ENCODE results near the gene COQ8B. TPM values are rescaled to one million over a fixed set of nuclear protein-coding genes. Genes with fewer than 3 reads are reported as not detected.

The COQ8B gene
- total and polyA plus RNA-seq, 2 donors from 2014 or later = 45.8 to 55.3 TPM

DNA sequence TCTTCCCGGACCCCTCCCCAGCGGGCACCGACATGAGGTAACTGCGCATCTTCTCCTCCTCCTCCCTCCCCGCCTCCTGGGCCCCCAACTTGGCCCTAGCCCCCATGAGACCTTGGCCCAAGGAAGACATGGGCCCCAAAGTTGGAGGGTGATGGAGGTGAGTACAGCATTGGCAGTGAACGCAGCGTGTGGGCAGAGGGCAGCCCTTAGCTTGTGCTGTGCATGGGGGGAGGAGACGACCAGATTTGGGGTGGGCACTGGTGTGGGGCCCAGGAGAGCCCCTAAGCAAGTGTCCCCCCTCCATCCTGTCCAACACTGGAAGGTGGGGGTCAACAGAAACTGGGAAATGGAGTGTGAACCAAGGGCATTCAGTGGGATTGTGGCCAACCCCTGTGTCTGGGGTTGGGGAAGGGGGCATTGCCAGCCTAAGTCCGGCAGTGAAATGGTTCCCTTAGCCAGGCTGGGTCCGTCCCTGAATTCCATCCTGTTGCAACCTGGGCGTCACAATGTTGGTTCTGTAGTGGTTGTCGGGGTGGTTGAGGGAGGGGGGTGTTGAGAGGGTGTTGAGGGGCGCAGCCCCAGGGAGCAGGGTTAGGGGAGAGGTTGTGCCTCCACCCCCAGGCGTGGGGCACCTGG lies 49.8 kb downstream of the COQ8B start:
- intact Hi-C loops (cut with DNase I) = loop anchor here (10.0 kb wide), 1 partner anchor 138 kb away; no protein-coding TSS in a partner anchor
- peaks cover 0 to 3% (median 0%) of the 10 kb centered on the region in 3 donors for H3K9me3 ChIP-seq (ENCODE audit: control insufficient read depth in 2 of 3, insufficient read depth in 1 of 3, low read length in 3 of 3)
- TF ChIP-seq, protein P1, sequence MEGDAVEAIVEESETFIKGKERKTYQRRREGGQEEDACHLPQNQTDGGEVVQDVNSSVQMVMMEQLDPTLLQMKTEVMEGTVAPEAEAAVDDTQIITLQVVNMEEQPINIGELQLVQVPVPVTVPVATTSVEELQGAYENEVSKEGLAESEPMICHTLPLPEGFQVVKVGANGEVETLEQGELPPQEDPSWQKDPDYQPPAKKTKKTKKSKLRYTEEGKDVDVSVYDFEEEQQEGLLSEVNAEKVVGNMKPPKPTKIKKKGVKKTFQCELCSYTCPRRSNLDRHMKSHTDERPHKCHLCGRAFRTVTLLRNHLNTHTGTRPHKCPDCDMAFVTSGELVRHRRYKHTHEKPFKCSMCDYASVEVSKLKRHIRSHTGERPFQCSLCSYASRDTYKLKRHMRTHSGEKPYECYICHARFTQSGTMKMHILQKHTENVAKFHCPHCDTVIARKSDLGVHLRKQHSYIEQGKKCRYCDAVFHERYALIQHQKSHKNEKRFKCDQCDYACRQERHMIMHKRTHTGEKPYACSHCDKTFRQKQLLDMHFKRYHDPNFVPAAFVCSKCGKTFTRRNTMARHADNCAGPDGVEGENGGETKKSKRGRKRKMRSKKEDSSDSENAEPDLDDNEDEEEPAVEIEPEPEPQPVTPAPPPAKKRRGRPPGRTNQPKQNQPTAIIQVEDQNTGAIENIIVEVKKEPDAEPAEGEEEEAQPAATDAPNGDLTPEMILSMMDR (IDR thresholded peaks at IDR 0.05; ENCODE audit: borderline replicate concordance, extremely low read depth, insufficient read depth) = no peak
- no peaks in the 10 kb centered on the region for H3K27me3 ChIP-seq (ENCODE audit: control insufficient read depth, insufficient read depth, low read length)
- no peak overlapping the region for H3K9ac ChIP-seq (ENCODE audit: low read length in 3 of 3)
- no peak for FAIRE-seq
- H3K4me3 ChIP-seq (ENCODE audit: low read length in 3 of 3) = no peak overlapping the region
- peak in 1 of 5 donors; percentile 65 for DNase-seq
- peaks cover 7 to 10% (median 10%) of the 10 kb centered on the region in 3 donors for H3K36me3 ChIP-seq (ENCODE audit: control insufficient read depth in 2 of 3, insufficient read depth in 3 of 3, low read length in 3 of 3)
- H3K27ac ChIP-seq (ENCODE audit: low read depth in 2 of 2, low read length in 2 of 2) = no peak overlapping the region
- peaks cover 0 to 7% (median 0%) of the 10 kb centered on the region in 3 donors for H3K4me1 ChIP-seq (ENCODE audit: control insufficient read depth in 2 of 3, insufficient read depth in 2 of 3, low read depth in 1 of 3, low read length in 3 of 3)

DNA sequence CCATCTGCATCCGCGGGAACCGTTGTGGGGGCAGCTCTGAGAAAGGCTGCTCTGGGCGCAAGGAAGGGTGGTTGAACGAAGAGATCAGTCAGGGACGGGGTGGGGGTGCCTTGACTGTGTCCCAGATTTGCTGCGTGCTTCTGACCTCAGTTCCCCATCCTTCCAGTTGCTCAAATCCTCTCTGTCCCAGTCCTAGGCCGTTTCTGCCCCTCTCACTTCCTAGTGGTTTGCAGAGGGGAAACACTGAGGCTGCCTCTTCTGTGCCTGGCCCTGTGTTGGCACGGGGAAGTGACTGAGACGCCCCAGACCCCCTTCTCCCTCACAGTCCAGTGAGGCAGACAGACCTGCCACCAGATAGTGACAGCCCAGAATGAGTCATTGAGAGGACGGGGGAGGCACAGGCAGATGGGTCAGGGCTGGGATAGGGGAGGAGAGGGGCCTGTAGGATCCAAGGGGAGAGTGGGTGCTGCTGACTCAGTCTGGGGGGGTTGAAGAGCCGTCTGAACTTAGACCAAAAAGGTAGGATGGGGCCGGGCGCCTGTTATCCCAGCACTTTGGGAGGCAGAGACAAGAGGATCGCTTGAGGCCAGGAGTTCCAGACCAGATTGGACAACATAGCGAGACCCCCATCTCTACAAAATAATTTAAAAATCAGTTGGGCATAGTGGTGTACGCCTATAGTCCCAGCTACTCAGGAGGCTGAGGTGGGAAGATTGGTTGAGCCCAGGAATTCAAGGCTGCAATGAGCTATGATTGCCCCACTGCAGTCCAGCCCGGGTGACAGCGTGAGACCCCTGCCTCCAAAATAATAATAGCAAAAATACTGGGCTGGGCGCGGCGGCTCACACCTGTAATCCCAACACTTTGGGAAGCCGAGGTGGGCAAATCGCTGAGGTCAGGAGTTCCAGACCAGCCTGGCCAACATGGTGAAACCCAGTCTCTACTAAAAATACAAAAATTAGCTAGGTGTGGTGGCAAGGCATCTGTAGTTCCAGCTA lies 52.7 kb downstream of the COQ8B start:
- intact Hi-C loops (cut with DNase I) = loop anchor here (10.0 kb wide), 1 partner anchor 141 kb away; no protein-coding TSS in a partner anchor

DNA sequence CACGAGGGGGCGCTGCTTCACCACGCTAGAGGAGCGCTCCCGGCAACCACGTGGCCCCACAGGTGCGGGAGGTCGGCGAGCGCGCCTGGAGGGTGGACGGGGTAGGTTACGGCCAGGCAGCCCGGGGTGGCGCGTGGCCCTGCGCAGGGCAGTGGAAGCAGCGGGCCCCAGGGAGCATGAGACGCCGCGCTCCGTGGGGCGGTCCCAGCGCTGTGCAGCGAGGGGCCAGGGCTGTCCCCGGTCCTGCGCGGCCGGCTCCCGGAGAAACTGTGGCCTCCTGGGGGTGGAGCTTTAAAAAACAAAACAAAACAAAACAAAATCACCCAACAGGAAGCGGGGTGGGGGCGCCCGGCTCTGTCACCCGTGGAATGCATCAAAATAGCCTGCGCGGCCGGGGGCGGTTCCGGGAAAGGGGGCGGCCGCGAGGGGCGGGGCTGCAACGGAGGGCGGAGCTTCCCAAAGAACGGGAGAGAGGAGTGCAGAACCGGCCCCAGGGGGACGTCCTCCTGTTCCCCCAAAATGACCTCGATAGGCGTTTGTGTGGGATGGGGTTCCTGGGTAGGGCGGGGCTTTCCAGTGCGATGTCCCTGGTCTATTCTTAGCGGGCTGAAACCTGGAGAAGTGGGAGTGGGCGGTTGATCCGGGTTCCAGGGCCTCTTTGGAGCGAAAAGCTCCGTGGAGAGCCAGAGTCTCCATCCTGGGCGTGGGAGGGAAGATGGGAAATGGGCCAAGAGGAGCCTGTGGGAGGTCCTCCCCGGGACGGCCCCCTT lies 53.6 kb downstream of the COQ8B start:
- H3K9ac ChIP-seq (ENCODE audit: low read length in 3 of 3) = peak overlapping the region in 1 of 3 donors; percentile 55
- peak; percentile 90 to 97 (median 93) for DNase-seq

More for the DNA sequence above, 52.7 kb downstream of the COQ8B start:
- peak overlapping the region; percentile 71 to 79 for H3K27ac ChIP-seq (ENCODE audit: low read depth in 2 of 2, low read length in 2 of 2)
- H3K27me3 ChIP-seq (ENCODE audit: control insufficient read depth, insufficient read depth, low read length) = no peaks in the 10 kb centered on the region
- no peaks in the 10 kb centered on the region for H3K9me3 ChIP-seq (ENCODE audit: control insufficient read depth in 2 of 3, insufficient read depth in 1 of 3, low read length in 3 of 3)
- TF ChIP-seq, protein P1 (IDR thresholded peaks at IDR 0.05; ENCODE audit: borderline replicate concordance, extremely low read depth, insufficient read depth) = no peak
- H3K4me3 ChIP-seq (ENCODE audit: low read length in 3 of 3) = peak overlapping the region; percentile 9 to 64 (median 50)
- FAIRE-seq (no peak), DNase-seq (peak in 2 of 5 donors; percentile 29 to 75)
- peak overlapping the region in 1 of 3 donors; percentile 55 for H3K9ac ChIP-seq (ENCODE audit: low read length in 3 of 3)
- H3K36me3 ChIP-seq (ENCODE audit: control insufficient read depth in 2 of 3, insufficient read depth in 3 of 3, low read length in 3 of 3) = peaks cover 0 to 3% (median 1%) of the 10 kb centered on the region in 3 donors
- peaks cover 0 to 7% (median 0%) of the 10 kb centered on the region in 3 donors for H3K4me1 ChIP-seq (ENCODE audit: control insufficient read depth in 2 of 3, insufficient read depth in 2 of 3, low read depth in 1 of 3, low read length in 3 of 3)

More for the DNA sequence above, 53.6 kb downstream of the COQ8B start:
- intact Hi-C loops (cut with DNase I) = loop anchor here (10.0 kb wide), 1 partner anchor 142 kb away; no protein-coding TSS in a partner anchor
- TF ChIP-seq, protein P1 (IDR thresholded peaks at IDR 0.05; ENCODE audit: borderline replicate concordance, extremely low read depth, insufficient read depth) = no peak
- FAIRE-seq = no peak
- H3K27ac ChIP-seq (ENCODE audit: low read depth in 2 of 2, low read length in 2 of 2) = peak overlapping the region; percentile 79 to 80
- no peaks in the 10 kb centered on the region for H3K27me3 ChIP-seq (ENCODE audit: control insufficient read depth, insufficient read depth, low read length)
- peaks cover 0 to 7% (median 0%) of the 10 kb centered on the region in 3 donors for H3K4me1 ChIP-seq (ENCODE audit: control insufficient read depth in 2 of 3, insufficient read depth in 2 of 3, low read depth in 1 of 3, low read length in 3 of 3)
- peak overlapping the region; percentile 33 to 64 (median 50) for H3K4me3 ChIP-seq (ENCODE audit: low read length in 3 of 3)
- no peaks in the 10 kb centered on the region for H3K9me3 ChIP-seq (ENCODE audit: control insufficient read depth in 2 of 3, insufficient read depth in 1 of 3, low read length in 3 of 3)
- no peaks in the 10 kb centered on the region for H3K36me3 ChIP-seq (ENCODE audit: control insufficient read depth in 2 of 3, insufficient read depth in 3 of 3, low read length in 3 of 3)
